Gastrocnemius medialis (tissue), 4 donors: ENCODE results near the gene NLRP4. TPM values are rescaled to one million over a fixed set of nuclear protein-coding genes. Genes with fewer than 3 reads are reported as not detected.

Source experiments
- ATAC-seq, 2 donors: fragments of 150-250 bp; one replicate each; pipeline ENCODE4 v1.9.1; 2016
- DNase-seq, 2 donors: peaks; one replicate each; pipeline ENCODE4 v3.0.0-alpha.2; 2019
- H3K27ac ChIP-seq, 4 donors: fragments of 200-600 bp; sonication (generic); 1 replicate in 1 of 4; 2 replicates in 3 of 4; pipeline ENCODE4 v1.5.1; 2016 to 2018; ENCODE audit warnings: mild to moderate bottlenecking in 2 of 4, moderate library complexity in 1 of 4
- H3K27me3 ChIP-seq, 3 donors: fragments of 200-600 bp; sonication (generic) in 2 of 3; 1 replicate in 1 of 3; 2 replicates in 2 of 3; pipeline versions ENCODE4 v1.5.1 to v1.6.0; 2016 to 2019; ENCODE audit warnings: mild to moderate bottlenecking in 1 of 3, moderate library complexity in 1 of 3
- H3K36me3 ChIP-seq, 2 donors: fragments of 200-600 bp; sonication (generic) in 1 of 2; one replicate each; pipeline ENCODE4 v1.5.1; 2017 to 2018
- H3K4me1 ChIP-seq, 2 donors: fragments of 200-600 bp; sonication (generic) in 1 of 2; one replicate each; pipeline ENCODE4 v1.5.1; 2016 to 2017; ENCODE audit warnings: mild to moderate bottlenecking in 2 of 2
- H3K4me3 ChIP-seq, 4 donors: fragments of 200-600 bp; sonication (generic) in 3 of 4; 1 replicate in 1 of 4; 2 replicates in 3 of 4; pipeline ENCODE4 v1.5.1; 2016 to 2019; ENCODE audit warnings: mild to moderate bottlenecking in 2 of 4
- H3K9me3 ChIP-seq, 3 donors: fragments of 200-600 bp; sonication (generic) in 2 of 3; 1 replicate in 1 of 3; 2 replicates in 2 of 3; pipeline ENCODE4 v1.5.1; 2016 to 2019
- POLR2A ChIP-seq, 2 donors: fragments of 450-650 bp; IDR thresholded peaks; one replicate each; pipeline ENCODE4 v1.6.1; 2017; ENCODE audit warnings: antibody characterized with exemption in 2 of 2, mild to moderate bottlenecking in 2 of 2, moderate library complexity in 2 of 2
- in situ Hi-C, 4 donors: fragments of 200-750 bp; cut with MboI; loops; one replicate each; pipeline versions ENCODE4 v1.15.0 to v1.8.0; 2017; ENCODE audit warnings: low sequenced_read_pairs in 4 of 4
- intact Hi-C: fragments of 100-400 bp; cut with DNase I; formaldehyde crosslinking; loops from one replicate; pipeline ENCODE4 v1.15.1; 2023; ENCODE audit warnings: low total_unique reads
- total RNA-seq, 4 donors: library from RNA; depleted of rRNA; stranded (reverse); fragments of >200 nt; gene quantifications; one replicate each; pipeline versions ENCODE4 v1.1.0 to v1.2.3, GENCODE V29; 2016
- TF ChIP-seq, protein P1 (sequence below), 5 experiments: fragments of 450-650 bp in 3 of 5; fragments of 200-600 bp in 2 of 5; sonication (generic) in 2 of 5; IDR thresholded peaks in 4 of 5; conservative IDR thresholded peaks in 1 of 5; 1 replicate in 4 of 5; 2 replicates in 1 of 5; pipeline ENCODE4 v1.5.1; 2016 to 2019; ENCODE audit warnings: antibody characterized with exemption in 5 of 5, mild to moderate bottlenecking in 3 of 5, moderate library complexity in 3 of 5

The NLRP4 gene
- total RNA-seq = not detected

DNA sequence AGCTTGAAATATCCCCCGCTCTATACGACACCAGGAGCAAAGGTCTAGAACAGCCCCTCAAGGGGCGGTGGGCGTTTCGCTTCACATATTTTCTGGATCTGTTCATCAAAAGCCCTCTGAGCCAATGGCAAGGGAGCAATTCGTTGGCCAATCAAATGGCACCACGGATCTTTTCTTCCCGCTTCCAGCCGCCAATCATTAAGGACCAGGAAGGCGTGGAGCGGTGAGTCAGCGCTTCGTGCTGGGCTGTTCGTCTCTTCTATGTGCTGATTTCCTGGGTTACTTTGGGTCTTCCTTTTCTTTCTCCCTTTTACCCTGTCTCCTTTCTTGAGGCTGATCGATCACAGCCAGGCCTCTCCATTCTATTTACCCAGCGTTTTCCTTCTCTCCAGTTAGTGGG is at the start of gene NLRP4:
NLRP4 (plus strand) TSS at position 201 of the 400 bp plus-strand sequence. CDS start 15,541 bp downstream, outside the sequence.
- ATAC-seq (no peak), DNase-seq (no peak)
- H3K36me3 ChIP-seq = no peaks in the 10 kb centered on the region
- H3K4me1 ChIP-seq = no peaks in the 10 kb centered on the region
- no peak within 1 kb of the TSS for H3K27ac ChIP-seq
- TF ChIP-seq, protein P1, sequence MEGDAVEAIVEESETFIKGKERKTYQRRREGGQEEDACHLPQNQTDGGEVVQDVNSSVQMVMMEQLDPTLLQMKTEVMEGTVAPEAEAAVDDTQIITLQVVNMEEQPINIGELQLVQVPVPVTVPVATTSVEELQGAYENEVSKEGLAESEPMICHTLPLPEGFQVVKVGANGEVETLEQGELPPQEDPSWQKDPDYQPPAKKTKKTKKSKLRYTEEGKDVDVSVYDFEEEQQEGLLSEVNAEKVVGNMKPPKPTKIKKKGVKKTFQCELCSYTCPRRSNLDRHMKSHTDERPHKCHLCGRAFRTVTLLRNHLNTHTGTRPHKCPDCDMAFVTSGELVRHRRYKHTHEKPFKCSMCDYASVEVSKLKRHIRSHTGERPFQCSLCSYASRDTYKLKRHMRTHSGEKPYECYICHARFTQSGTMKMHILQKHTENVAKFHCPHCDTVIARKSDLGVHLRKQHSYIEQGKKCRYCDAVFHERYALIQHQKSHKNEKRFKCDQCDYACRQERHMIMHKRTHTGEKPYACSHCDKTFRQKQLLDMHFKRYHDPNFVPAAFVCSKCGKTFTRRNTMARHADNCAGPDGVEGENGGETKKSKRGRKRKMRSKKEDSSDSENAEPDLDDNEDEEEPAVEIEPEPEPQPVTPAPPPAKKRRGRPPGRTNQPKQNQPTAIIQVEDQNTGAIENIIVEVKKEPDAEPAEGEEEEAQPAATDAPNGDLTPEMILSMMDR (IDR thresholded peaks at IDR 0.05 in 4 of 5, conservative IDR thresholded peaks at IDR 0.05 in 1 of 5) = no peak
- no peak for TF ChIP-seq POLR2A (IDR thresholded peaks at IDR 0.05)
- H3K4me3 ChIP-seq = no peak within 1 kb of the TSS
- no peaks in the 10 kb centered on the region for H3K9me3 ChIP-seq
- in situ Hi-C loops (no loop called here), intact Hi-C loops (no loop called here)
- no peaks in the 10 kb centered on the region for H3K27me3 ChIP-seq

- H3K9me3 ChIP-seq = no peaks in the 10 kb centered on the region
- H3K36me3 ChIP-seq = no peaks in the 10 kb centered on the region
- DNase-seq = no peak
- ATAC-seq = no peak
- no peaks in the 10 kb centered on the region for H3K4me1 ChIP-seq
- H3K27ac ChIP-seq = no peak overlapping the region
- in situ Hi-C loops (no loop called here), intact Hi-C loops (no loop called here)
- no peak overlapping the region for H3K4me3 ChIP-seq
- TF ChIP-seq, protein P1 (IDR thresholded peaks at IDR 0.05 in 4 of 5, conservative IDR thresholded peaks at IDR 0.05 in 1 of 5) = no peak
- no peak for TF ChIP-seq POLR2A (IDR thresholded peaks at IDR 0.05)
- H3K27me3 ChIP-seq = no peaks in the 10 kb centered on the region
These were observed 41.3 kb upstream of the NLRP4 start for GRCh38 chr19:55795021-55795420.

GRCh38 chr19:55801416-55801815 is 34.9 kb upstream of the NLRP4 start:
- H3K9me3 ChIP-seq = no peaks in the 10 kb centered on the region
- no peaks in the 10 kb centered on the region for H3K27me3 ChIP-seq
- in situ Hi-C loops (no loop called here), intact Hi-C loops (no loop called here)
- H3K27ac ChIP-seq = no peak overlapping the region
- H3K4me3 ChIP-seq = no peak overlapping the region
- TF ChIP-seq, protein P1 (IDR thresholded peaks at IDR 0.05 in 4 of 5, conservative IDR thresholded peaks at IDR 0.05 in 1 of 5) = no peak
- no peak for TF ChIP-seq POLR2A (IDR thresholded peaks at IDR 0.05)
- DNase-seq = no peak
- H3K4me1 ChIP-seq = no peaks in the 10 kb centered on the region
- no peaks in the 10 kb centered on the region for H3K36me3 ChIP-seq
- no peak for ATAC-seq

GRCh38 chr19:55802281-55802680 is 34.1 kb upstream of the NLRP4 start:
- no peaks in the 10 kb centered on the region for H3K36me3 ChIP-seq
- H3K27me3 ChIP-seq = no peaks in the 10 kb centered on the region
- no peaks in the 10 kb centered on the region for H3K4me1 ChIP-seq
- intact Hi-C loops = no loop called here
- DNase-seq (no peak), ATAC-seq (no peak)
- H3K4me3 ChIP-seq = no peak overlapping the region
- H3K27ac ChIP-seq = no peak overlapping the region
- TF ChIP-seq, protein P1 (IDR thresholded peaks at IDR 0.05 in 4 of 5, conservative IDR thresholded peaks at IDR 0.05 in 1 of 5) = no peak
- no peak for TF ChIP-seq POLR2A (IDR thresholded peaks at IDR 0.05)
- in situ Hi-C loops = no loop called here
- H3K9me3 ChIP-seq = no peaks in the 10 kb centered on the region

DNA sequence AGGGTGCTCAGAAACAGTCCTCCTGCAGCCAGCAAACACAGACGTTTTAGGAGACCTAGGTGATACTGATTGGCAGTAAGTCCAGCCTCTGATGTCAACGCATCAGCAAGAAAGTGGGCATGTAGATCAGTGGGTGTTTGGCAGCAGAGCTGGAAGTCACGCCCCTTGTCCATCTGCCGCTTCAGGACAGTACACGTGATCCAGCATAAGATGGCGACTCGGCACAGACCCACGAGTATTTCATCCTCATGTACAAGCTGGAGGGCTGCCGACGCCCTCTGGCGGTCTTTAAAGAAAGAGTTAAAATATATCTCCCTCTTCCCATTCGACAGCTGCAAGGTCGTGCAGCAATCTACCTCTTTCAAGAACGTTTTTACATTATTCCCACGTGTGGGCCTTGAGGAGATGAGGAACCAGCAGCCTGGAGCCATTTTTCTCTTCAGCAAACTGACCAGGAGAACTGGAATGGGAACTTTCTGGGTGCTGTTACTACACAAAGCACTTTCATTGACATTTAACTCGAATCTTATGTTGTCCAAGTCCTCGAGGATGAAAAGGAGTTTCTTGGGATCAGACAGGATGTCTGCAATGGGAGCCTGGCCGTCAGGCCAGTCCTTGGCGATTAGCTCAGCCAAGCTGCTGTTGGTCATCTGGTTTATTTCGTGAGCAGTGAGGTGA is 26.8 kb upstream of the NLRP4 start:
- in situ Hi-C loops = no loop called here
- DNase-seq (peak in 1 of 2 donors; percentile 14), ATAC-seq (no peak)
- Histone ChIP-seq H3K4me3 (no peak overlapping the region), H3K4me1 (no peaks in the 10 kb centered on the region), H3K9me3 (no peaks in the 10 kb centered on the region), H3K36me3 (no peaks in the 10 kb centered on the region), H3K27ac (no peak overlapping the region), H3K27me3 (no peaks in the 10 kb centered on the region)
- intact Hi-C loops = no loop called here
- TF ChIP-seq, protein P1 (IDR thresholded peaks at IDR 0.05 in 4 of 5, conservative IDR thresholded peaks at IDR 0.05 in 1 of 5) = no peak
- TF ChIP-seq POLR2A (IDR thresholded peaks at IDR 0.05) = no peak
